ENCODE results near the gene NFKBIB. TPM values are rescaled to one million over a fixed set of nuclear protein-coding genes. Genes with fewer than 3 reads are reported as not detected.
"Not testable (repeated sequence)": the region's sequence is repeated elsewhere in the genome, so short reads cannot be mapped to it uniquely, and the experiment has no call there.

NFKBIB gene
- polyA plus RNA-seq, 1 donor from 2014 or later: 21.4 TPM

GRCh38 chr19:38853214-38853613, 46.6 kb upstream of the NFKBIB start:
- Histone ChIP-seq H3K4me3 (ENCODE audit: low read length) (no peak overlapping the region), H3K27me3 (ENCODE audit: insufficient read depth, low read depth, low read length) (no peaks in the 10 kb centered on the region), H3K36me3 (ENCODE audit: insufficient read depth, low read length) (no peaks in the 10 kb centered on the region), H3K4me2 (ENCODE audit: low read length) (no peak overlapping the region), H3K79me2 (replicated peaks; ENCODE audit: insufficient read depth, low read length) (peaks cover 9% of the 10 kb centered on the region), H3K9me3 (ENCODE audit: low read length) (no peaks in the 10 kb centered on the region), H4K20me1 (ENCODE audit: insufficient read depth) (peaks cover 10% of the 10 kb centered on the region), H3K27ac (ENCODE audit: low read length) (no peak overlapping the region), H3K9me2 (ENCODE audit: insufficient read depth, low read length) (no peaks in the 10 kb centered on the region), H3F3A (ENCODE audit: insufficient read depth, low read length, poor library complexity, severe bottlenecking) (peaks cover 10% of the 10 kb centered on the region), H3K9ac (ENCODE audit: low read length) (no peak overlapping the region), H2AFZ (ENCODE audit: low read depth, low read length) (no peak overlapping the region)
- TF ChIP-seq EP300 (conservative IDR thresholded peaks at IDR 0.05; ENCODE audit: poor library complexity, severe bottlenecking) (no peak), REST (IDR thresholded peaks at IDR 0.05; ENCODE audit: borderline replicate concordance) (no peak), RAD21 (conservative IDR thresholded peaks at IDR 0.05) (no peak), SMC3 (conservative IDR thresholded peaks at IDR 0.05; ENCODE audit: poor library complexity) (no peak), EZH2 (IDR thresholded peaks at IDR 0.05; ENCODE audit: borderline replicate concordance, insufficient read depth, low read length, poor library complexity, severe bottlenecking) (no peak), TAF1 (IDR thresholded peaks at IDR 0.05; ENCODE audit: low read depth) (no peak), CTCF (IDR thresholded peaks at IDR 0.05; ENCODE audit: poor library complexity, severe bottlenecking) (no peak)

GRCh38 chr19:38854961-38855360, 44.8 kb upstream of the NFKBIB start:
- not testable (repeated sequence) for H3K4me3 ChIP-seq (ENCODE audit: low read length); H3K4me2 ChIP-seq (ENCODE audit: low read length); H3K9me3 ChIP-seq (ENCODE audit: low read length); H3K27me3 ChIP-seq (ENCODE audit: insufficient read depth, low read depth, low read length); H3F3A ChIP-seq (ENCODE audit: insufficient read depth, low read length, poor library complexity, severe bottlenecking); H3K9ac ChIP-seq (ENCODE audit: low read length); H3K27ac ChIP-seq (ENCODE audit: low read length); H3K79me2 ChIP-seq (replicated peaks; ENCODE audit: insufficient read depth, low read length); H3K36me3 ChIP-seq (ENCODE audit: insufficient read depth, low read length); H3K9me2 ChIP-seq (ENCODE audit: insufficient read depth, low read length); H4K20me1 ChIP-seq (ENCODE audit: insufficient read depth); H2AFZ ChIP-seq (ENCODE audit: low read depth, low read length)

- not testable (repeated sequence) for H3K4me3 ChIP-seq (ENCODE audit: low read length); H3K36me3 ChIP-seq (ENCODE audit: insufficient read depth, low read length); H3K27me3 ChIP-seq (ENCODE audit: insufficient read depth, low read depth, low read length); H3K9ac ChIP-seq (ENCODE audit: low read length); H3F3A ChIP-seq (ENCODE audit: insufficient read depth, low read length, poor library complexity, severe bottlenecking); H2AFZ ChIP-seq (ENCODE audit: low read depth, low read length); H3K79me2 ChIP-seq (replicated peaks; ENCODE audit: insufficient read depth, low read length); H3K27ac ChIP-seq (ENCODE audit: low read length); H3K9me2 ChIP-seq (ENCODE audit: insufficient read depth, low read length); H3K4me2 ChIP-seq (ENCODE audit: low read length); H4K20me1 ChIP-seq (ENCODE audit: insufficient read depth); H3K9me3 ChIP-seq (ENCODE audit: low read length)
Measured at GRCh38 chr19:38855751-38856150, 44.0 kb upstream of the NFKBIB start.
